ENCODE results near the gene KY. TPM values are rescaled to one million over a fixed set of nuclear protein-coding genes. Genes with fewer than 3 reads are reported as not detected.

The KY gene, protein sequence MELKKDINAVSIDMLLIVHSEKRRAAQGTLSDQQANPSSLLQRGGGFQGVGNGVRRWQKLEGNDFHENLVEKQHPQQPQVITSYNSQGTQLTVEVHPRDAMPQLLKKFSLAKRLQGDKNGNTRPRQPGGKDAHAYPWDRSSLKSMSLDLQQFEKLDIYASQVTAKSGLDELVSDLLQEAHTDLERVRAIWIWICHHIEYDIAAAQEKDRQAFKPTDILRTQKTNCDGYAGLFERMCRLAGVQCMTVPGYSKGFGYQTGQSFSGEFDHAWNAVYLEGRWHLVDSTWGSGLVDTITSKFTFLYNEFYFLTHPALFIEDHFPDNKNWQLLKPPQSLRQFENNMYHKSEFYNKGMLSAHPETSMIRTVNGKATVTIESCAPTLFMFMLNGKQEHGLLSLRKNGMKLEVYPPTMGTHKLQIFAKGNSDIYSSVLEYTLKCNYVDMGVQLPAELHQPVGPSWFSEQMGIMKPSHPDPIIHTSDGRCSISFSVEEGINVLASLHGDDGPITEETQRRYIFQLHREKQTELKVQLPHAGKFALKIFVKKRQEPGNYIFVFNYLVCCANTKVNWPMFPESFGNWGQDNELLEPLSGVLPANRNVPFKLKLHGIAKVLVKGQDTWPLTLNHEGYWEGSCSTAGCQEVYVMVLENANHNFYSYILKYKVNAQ
- 0.04 and 0.27 TPM in 2 replicates for total RNA-seq

DNA sequence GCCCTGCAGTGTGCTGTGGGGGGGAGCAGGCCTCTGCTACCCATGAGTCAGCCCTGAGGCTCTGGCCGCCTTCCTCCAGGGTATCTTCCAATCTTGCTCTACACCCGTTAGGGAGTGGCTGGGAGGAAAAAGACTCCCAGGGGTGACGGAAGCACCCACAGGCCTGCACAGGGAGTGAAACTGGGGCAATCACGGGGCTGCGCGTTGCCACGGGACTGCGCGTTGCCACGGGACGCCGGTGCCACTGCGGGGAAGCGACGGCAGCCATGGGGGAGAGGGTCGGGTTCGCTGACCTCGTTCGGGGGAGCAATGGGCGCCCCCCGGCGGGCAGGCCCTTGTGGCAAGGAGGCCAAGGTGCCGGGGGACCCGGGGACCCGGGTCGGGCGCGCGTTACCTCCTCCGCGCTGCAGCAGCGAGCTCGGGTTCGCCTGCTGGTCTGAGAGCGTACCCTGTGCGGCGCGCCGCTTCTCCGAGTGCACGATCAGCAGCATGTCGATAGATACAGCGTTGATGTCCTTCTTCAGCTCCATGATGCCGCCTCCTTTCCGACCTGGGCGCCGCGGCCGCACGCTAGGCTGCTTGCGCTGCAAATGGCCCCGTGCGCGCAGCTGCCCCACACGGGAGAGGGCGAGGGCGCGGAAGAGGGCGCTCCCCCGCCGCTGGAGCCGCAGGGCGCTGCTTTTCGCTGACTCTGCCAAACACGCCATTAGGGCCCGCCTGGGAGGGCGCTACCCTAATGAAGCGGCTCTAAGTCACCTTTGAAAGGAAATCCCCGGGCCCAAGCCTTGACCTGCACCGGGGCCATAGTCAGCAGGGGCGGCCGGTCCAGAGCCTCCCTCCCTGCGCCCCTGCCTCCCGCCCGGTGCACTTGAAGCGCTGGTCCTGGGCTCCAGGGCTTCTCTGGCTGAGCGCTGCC is at the start of gene KY:
TSS of gene KY (minus strand) at position 592 of the 916 bp plus-strand sequence. CDS start at position 530, 62 bp downstream.
- Histone ChIP-seq H3K27me3 (ENCODE audit: control insufficient read depth, insufficient read depth, low read length) (peaks cover 7% of the 10 kb centered on the region), H3K36me3 (ENCODE audit: control insufficient read depth, insufficient read depth, low read length) (no peaks in the 10 kb centered on the region), H3K4me3 (ENCODE audit: low read depth, low read length) (peak within 1 kb of the TSS; percentile 37)
- TF ChIP-seq, protein P1, sequence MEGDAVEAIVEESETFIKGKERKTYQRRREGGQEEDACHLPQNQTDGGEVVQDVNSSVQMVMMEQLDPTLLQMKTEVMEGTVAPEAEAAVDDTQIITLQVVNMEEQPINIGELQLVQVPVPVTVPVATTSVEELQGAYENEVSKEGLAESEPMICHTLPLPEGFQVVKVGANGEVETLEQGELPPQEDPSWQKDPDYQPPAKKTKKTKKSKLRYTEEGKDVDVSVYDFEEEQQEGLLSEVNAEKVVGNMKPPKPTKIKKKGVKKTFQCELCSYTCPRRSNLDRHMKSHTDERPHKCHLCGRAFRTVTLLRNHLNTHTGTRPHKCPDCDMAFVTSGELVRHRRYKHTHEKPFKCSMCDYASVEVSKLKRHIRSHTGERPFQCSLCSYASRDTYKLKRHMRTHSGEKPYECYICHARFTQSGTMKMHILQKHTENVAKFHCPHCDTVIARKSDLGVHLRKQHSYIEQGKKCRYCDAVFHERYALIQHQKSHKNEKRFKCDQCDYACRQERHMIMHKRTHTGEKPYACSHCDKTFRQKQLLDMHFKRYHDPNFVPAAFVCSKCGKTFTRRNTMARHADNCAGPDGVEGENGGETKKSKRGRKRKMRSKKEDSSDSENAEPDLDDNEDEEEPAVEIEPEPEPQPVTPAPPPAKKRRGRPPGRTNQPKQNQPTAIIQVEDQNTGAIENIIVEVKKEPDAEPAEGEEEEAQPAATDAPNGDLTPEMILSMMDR (IDR thresholded peaks at IDR 0.05; ENCODE audit: insufficient read depth, low read length, poor library complexity, severe bottlenecking) = peak; percentile 11
- DNase-seq (ENCODE audit: low read depth) = no peak

DNA sequence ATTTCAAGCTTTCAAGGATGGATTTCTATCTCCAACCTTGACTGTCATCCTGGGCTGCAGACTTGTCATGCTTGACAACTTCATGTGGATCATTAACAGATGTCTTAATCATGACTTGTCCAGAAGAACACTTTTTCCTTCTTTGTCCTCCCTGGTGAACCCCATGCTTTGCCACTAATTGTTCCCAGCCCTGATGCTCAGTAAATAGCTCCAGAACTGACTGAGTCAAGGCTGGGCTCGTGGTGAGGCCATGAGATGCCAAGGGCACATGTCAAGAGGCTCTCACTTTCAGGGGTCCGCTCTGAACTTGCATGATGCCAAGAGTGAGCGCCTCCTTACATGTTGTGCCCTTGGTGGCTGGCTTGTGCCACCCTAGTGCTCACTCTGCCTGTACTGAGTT is 48.9 kb upstream of the KY start:
- Histone ChIP-seq H3K36me3 (ENCODE audit: control insufficient read depth, insufficient read depth, low read length) (no peaks in the 10 kb centered on the region), H3K4me3 (ENCODE audit: low read depth, low read length) (no peak overlapping the region), H3K27me3 (ENCODE audit: control insufficient read depth, insufficient read depth, low read length) (no peaks in the 10 kb centered on the region)
- peak; percentile 16 for DNase-seq (ENCODE audit: low read depth)
- TF ChIP-seq, protein P1 (IDR thresholded peaks at IDR 0.05; ENCODE audit: insufficient read depth, low read length, poor library complexity, severe bottlenecking) = no peak

DNA sequence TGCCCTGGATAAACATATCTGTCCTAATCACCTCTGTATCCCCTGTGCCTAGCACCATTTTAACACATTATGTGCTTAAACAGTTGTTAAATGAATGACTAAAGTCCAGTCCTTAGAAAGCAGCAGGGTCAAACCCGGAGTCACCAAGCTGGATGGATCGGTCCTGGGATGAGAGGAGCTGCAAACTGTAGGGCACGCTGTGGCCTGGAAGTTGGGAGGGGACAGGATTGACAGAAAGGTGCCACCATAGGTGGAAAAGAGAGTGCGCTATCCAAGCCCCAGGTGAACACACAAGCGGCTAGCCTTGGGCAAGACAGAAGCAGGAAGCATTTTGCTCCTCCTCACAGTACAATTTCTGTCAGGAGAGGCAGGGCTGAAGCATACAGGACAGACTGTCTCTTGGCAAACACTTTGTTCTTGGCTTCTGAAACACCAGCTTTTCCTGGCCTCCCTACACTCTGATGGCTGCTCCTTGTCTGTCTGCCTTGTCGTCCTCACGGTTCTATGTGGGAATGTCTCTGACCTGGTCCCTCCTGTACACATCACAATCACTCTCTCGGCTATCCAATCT is 48.4 kb upstream of the KY start:
- H3K4me3 ChIP-seq (ENCODE audit: low read depth, low read length) = no peak overlapping the region
- H3K27me3 ChIP-seq (ENCODE audit: control insufficient read depth, insufficient read depth, low read length) = no peaks in the 10 kb centered on the region
- TF ChIP-seq, protein P1 (IDR thresholded peaks at IDR 0.05; ENCODE audit: insufficient read depth, low read length, poor library complexity, severe bottlenecking) = no peak
- no peaks in the 10 kb centered on the region for H3K36me3 ChIP-seq (ENCODE audit: control insufficient read depth, insufficient read depth, low read length)
- DNase-seq (ENCODE audit: low read depth) = no peak

DNA sequence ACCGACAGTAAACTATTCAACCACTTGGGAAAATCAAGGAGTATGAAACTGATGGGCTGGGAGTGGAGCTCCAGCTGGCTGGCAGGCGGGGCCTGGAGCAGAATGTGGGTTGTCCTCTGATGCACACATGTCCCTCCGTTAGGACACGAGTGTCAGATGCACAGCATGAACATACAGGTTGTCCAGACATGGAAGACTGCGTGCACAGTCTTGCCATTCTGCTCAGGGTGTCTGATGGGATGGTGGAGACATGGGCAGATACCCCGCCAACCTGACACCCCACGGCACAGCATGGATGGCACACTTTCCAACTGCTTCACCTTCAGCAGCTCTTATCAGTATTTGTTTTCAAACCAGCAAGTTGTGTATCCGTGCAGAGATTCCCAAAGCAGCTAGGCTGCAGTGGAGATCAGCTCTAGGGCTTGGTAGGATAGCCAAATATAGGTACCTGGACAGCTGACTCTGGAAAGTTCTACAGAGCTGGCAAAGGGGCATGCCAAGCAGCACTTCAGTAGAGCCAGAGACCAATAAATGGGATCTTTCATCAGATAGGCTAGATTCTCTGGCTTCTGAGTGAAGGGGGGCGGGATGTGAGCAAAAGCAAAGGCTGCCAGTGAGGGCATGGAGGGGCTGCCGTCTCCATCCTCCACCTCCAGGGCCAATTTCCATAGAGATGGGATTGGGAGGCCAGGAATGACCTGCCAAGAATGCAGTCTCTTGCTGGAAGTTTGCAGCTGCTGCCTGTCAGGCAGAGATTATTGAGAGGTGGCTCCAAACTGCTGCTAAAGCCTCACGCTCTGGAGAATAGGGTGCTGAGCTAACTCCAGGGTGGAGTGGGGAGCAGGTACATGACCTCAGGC is 47.2 kb upstream of the KY start:
- Histone ChIP-seq H3K36me3 (ENCODE audit: control insufficient read depth, insufficient read depth, low read length) (no peaks in the 10 kb centered on the region), H3K4me3 (ENCODE audit: low read depth, low read length) (no peak overlapping the region), H3K27me3 (ENCODE audit: control insufficient read depth, insufficient read depth, low read length) (no peaks in the 10 kb centered on the region)
- TF ChIP-seq, protein P1 (IDR thresholded peaks at IDR 0.05; ENCODE audit: insufficient read depth, low read length, poor library complexity, severe bottlenecking) = no peak
- DNase-seq (ENCODE audit: low read depth) = no peak

DNA sequence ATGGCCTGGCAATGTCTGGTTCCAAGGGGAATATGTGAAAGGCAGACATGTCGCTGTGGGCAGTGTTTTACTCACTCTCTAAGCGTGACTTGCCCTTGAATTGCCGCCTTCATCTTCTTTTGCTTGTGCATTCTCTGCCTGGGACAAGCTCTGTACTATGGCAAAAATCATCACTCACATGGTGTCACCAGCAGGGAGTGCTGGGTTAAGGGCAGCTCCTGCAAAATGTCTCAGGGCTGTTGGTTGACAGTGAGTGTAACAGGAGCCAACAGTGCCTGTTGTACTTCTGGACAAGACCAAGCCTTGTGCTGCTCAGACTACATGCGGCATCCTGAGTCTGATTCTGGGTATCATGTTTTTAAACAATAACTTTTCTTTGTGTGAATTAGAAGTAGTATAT is 45.3 kb upstream of the KY start:
- TF ChIP-seq, protein P1 (IDR thresholded peaks at IDR 0.05; ENCODE audit: insufficient read depth, low read length, poor library complexity, severe bottlenecking) = no peak
- H3K27me3 ChIP-seq (ENCODE audit: control insufficient read depth, insufficient read depth, low read length) = no peaks in the 10 kb centered on the region
- DNase-seq (ENCODE audit: low read depth) = no peak
- H3K36me3 ChIP-seq (ENCODE audit: control insufficient read depth, insufficient read depth, low read length) = no peaks in the 10 kb centered on the region
- H3K4me3 ChIP-seq (ENCODE audit: low read depth, low read length) = no peak overlapping the region

Data from kidney epithelial cell (primary cell).